Lower leg skin (tissue), 4 donors: ENCODE measurements around the gene PRC1. TPM values are rescaled to one million over a fixed set of nuclear protein-coding genes. Genes with fewer than 3 reads are reported as not detected.

ENCODE experiments used
- DNase-seq, 2 donors: peaks; one replicate each; pipeline ENCODE4 v3.0.0-alpha.2; 2019; ENCODE audit warnings: low spot score in 2 of 2
- H3K4me3 ChIP-seq: fragments of 200-600 bp; sonication (generic); 2 replicates; pipeline ENCODE4 v1.5.1; 2017; ENCODE audit warnings: mild to moderate bottlenecking, low read depth; ENCODE audit not compliant: poor library complexity, severe bottlenecking
- POLR2A ChIP-seq, 2 donors: fragments of 450-650 bp; IDR thresholded peaks; one replicate each; pipeline ENCODE4 v1.6.1; 2016 to 2017; ENCODE audit warnings: antibody characterized with exemption in 2 of 2, mild to moderate bottlenecking in 1 of 2, moderate library complexity in 1 of 2
- WGBS, 2 donors: methylation state at CpG; one replicate each; pipeline ENCODE4 v1.1.5; 2018; 5-methylcytosine and 5-hydroxymethylcytosine counted together
- intact Hi-C: fragments of 100-400 bp; cut with DNase I; formaldehyde crosslinking; loops from one replicate; pipeline ENCODE4 v1.15.0; 2023; ENCODE audit warnings: low total_unique reads
- total RNA-seq, 4 donors: library from RNA; depleted of rRNA; stranded (reverse); fragments of >200 nt; gene quantifications; one replicate each; pipeline ENCODE4 v1.1.0, GENCODE V29; 2016
- TF ChIP-seq, protein P1 (sequence below), 3 donors: fragments of 450-650 bp; IDR thresholded peaks; one replicate each; pipeline ENCODE4 v1.5.1; 2016; ENCODE audit warnings: antibody characterized with exemption in 3 of 3, mild to moderate bottlenecking in 3 of 3, moderate library complexity in 2 of 3

Gene PRC1
- total RNA-seq, 4 donors from 2014 or later, result 16.3 to 24.4 (median 19.5) TPM

GRCh38 chr15:90966262-90966661 lies 28.1 kb downstream of the PRC1 start:
- intact Hi-C loops, result no loop called here
- H3K4me3 ChIP-seq, result no peak overlapping the region
- TF ChIP-seq, protein P1, sequence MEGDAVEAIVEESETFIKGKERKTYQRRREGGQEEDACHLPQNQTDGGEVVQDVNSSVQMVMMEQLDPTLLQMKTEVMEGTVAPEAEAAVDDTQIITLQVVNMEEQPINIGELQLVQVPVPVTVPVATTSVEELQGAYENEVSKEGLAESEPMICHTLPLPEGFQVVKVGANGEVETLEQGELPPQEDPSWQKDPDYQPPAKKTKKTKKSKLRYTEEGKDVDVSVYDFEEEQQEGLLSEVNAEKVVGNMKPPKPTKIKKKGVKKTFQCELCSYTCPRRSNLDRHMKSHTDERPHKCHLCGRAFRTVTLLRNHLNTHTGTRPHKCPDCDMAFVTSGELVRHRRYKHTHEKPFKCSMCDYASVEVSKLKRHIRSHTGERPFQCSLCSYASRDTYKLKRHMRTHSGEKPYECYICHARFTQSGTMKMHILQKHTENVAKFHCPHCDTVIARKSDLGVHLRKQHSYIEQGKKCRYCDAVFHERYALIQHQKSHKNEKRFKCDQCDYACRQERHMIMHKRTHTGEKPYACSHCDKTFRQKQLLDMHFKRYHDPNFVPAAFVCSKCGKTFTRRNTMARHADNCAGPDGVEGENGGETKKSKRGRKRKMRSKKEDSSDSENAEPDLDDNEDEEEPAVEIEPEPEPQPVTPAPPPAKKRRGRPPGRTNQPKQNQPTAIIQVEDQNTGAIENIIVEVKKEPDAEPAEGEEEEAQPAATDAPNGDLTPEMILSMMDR (IDR thresholded peaks at IDR 0.05), result no peak
- TF ChIP-seq POLR2A (IDR thresholded peaks at IDR 0.05), result no peak
- no peak for DNase-seq
- WGBS, 2 donors, result 64 to 67% methylated on average over 9 of the region's 9 CpGs

GRCh38 chr15:90962021-90962420 lies 32.3 kb downstream of the PRC1 start:
- TF ChIP-seq POLR2A (IDR thresholded peaks at IDR 0.05), result no peak
- TF ChIP-seq, protein P1 (IDR thresholded peaks at IDR 0.05), result no peak
- 87 to 88% methylated on average over 4 of the region's 4 CpGs for WGBS, 2 donors
- no peak overlapping the region for H3K4me3 ChIP-seq
- intact Hi-C loops, result no loop called here
- DNase-seq, result no peak

GRCh38 chr15:90960298-90961091 lies 33.8 kb downstream of the PRC1 start:
- DNase-seq, result no peak
- H3K4me3 ChIP-seq, result no peak overlapping the region
- intact Hi-C loops, result no loop called here
- TF ChIP-seq, protein P1 (IDR thresholded peaks at IDR 0.05), result no peak
- TF ChIP-seq POLR2A (IDR thresholded peaks at IDR 0.05), result no peak
- WGBS, 2 donors, result 58% methylated on average over 18 to 20 of the region's 20 CpGs

GRCh38 chr15:90959894-90960293 lies 34.4 kb downstream of the PRC1 start:
- no peak overlapping the region for H3K4me3 ChIP-seq
- WGBS, 2 donors, result 20 to 28% methylated on average over 4 to 5 of the region's 5 CpGs

GRCh38 chr15:90959028-90959595 lies 35.2 kb downstream of the PRC1 start:
- intact Hi-C loops, result loop anchor here (5.0 to 10.0 kb wide), 3 partner anchors 33 to 316 kb away; partner anchors contain the start of gene PRC1
- TF ChIP-seq, protein P1 (IDR thresholded peaks at IDR 0.05), result no peak
- TF ChIP-seq POLR2A (IDR thresholded peaks at IDR 0.05), result no peak
- no peak overlapping the region for H3K4me3 ChIP-seq
- DNase-seq, result no peak
- 69 to 73% methylated on average over 8 of the region's 8 CpGs for WGBS, 2 donors

More at GRCh38 chr15:90959894-90960293, 34.4 kb downstream of the PRC1 start:
- intact Hi-C loops, result loop anchor here (5.0 to 10.0 kb wide), 3 partner anchors 32 to 315 kb away; partner anchors contain the start of gene PRC1
- DNase-seq, result no peak
- TF ChIP-seq, protein P1 (IDR thresholded peaks at IDR 0.05), result no peak
- no peak for TF ChIP-seq POLR2A (IDR thresholded peaks at IDR 0.05)
